ENCODE results near the gene SRMS.

SRMS gene

GRCh38 chr20:63538204-63539091 is 9.1 kb downstream of the SRMS start:
- Histone ChIP-seq H3K4me3 (peak overlapping the region; percentile 60), H3K27ac (peak overlapping the region in 1 of 2 donors; percentile 56)
- no peak for DNase-seq (ENCODE audit: low spot score)
- TF ChIP-seq, protein P1, sequence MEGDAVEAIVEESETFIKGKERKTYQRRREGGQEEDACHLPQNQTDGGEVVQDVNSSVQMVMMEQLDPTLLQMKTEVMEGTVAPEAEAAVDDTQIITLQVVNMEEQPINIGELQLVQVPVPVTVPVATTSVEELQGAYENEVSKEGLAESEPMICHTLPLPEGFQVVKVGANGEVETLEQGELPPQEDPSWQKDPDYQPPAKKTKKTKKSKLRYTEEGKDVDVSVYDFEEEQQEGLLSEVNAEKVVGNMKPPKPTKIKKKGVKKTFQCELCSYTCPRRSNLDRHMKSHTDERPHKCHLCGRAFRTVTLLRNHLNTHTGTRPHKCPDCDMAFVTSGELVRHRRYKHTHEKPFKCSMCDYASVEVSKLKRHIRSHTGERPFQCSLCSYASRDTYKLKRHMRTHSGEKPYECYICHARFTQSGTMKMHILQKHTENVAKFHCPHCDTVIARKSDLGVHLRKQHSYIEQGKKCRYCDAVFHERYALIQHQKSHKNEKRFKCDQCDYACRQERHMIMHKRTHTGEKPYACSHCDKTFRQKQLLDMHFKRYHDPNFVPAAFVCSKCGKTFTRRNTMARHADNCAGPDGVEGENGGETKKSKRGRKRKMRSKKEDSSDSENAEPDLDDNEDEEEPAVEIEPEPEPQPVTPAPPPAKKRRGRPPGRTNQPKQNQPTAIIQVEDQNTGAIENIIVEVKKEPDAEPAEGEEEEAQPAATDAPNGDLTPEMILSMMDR (IDR thresholded peaks at IDR 0.05), result peak; percentile 9

GRCh38 chr20:63537525-63538203 is 9.9 kb downstream of the SRMS start:
- Histone ChIP-seq H3K27ac (peak overlapping the region in 1 of 2 donors; percentile 56), H3K4me3 (peak overlapping the region; percentile 60)
- TF ChIP-seq, protein P1 (IDR thresholded peaks at IDR 0.05), result peak; percentile 97
- DNase-seq (ENCODE audit: low spot score), result no peak

DNA sequence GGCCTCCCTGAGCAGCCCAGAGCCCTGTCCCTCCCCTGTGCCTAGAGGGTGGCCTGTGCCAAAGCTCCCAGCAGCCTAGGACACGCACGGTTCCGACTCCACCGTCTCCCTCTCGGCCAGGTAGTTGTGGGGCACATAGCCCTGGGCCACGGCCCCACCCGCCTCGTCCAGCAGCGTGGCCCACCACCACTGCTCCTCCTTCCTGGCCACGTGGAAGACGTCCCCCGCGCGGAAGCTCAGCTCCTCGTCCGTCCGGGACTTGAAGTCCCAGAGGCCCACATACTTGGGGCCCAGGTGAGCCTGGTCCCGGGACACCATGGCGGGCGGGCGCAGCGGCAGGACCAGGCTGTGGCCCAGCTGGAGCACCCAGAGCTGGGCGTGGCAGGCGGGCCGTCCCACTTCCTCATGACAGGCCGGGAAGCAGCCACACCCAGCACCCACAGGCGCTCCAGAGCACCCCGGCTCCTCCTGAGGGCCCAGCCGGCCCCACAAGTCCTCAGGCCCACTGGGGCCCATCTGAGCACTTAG is 10.5 kb downstream of the SRMS start, which contains the start of gene PTK6:
PTK6 (minus strand) TSS at position 380 of the 528 bp plus-strand sequence; CDS start at position 318, 62 bp downstream.
- TF ChIP-seq, protein P1 (IDR thresholded peaks at IDR 0.05), result no peak
- H3K27ac ChIP-seq, result peak within 1 kb of the TSS in 1 of 2 donors; percentile 56
- DNase-seq (ENCODE audit: low spot score), result no peak
- peak within 1 kb of the TSS; percentile 60 for H3K4me3 ChIP-seq

DNA sequence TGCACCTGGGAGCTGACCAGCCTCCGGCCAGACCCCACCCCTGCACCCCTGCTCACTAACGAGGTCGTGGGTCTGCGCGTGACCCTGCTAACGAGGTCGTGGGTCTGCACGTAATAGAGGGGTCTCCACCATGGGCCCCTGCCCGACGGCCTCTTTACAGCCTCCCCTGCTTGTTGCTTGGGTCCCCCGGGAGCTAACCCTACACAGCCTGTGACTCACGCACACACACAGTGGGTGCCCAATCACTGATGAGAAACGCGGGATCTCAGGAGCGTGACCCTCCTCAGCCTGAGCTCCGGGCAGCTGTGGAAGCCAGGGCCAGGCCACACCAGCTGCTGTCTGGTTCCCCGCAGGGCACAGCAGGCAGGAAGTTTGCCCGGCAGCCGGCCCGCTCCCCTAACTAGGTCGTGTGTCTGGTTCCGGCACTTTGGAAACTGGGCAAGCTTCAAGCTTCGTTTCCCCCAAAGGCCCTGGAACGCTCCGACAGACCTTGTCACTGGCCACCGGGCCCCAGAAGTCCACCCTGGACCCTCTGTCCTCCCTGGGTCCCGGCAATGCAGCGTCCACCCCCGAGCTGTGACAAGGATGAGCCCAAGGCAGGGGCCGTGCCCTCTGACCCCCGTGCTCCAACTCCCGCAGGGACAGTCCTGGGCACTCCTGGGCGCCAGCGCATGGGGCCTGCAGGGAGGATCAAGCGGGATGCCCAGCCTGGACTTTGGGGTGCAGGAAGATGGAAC is 11.1 kb downstream of the SRMS start:
- TF ChIP-seq, protein P1 (IDR thresholded peaks at IDR 0.05), result no peak
- H3K27ac ChIP-seq, result no peak overlapping the region
- H3K4me3 ChIP-seq, result no peak overlapping the region
- no peak for DNase-seq (ENCODE audit: low spot score)

DNA sequence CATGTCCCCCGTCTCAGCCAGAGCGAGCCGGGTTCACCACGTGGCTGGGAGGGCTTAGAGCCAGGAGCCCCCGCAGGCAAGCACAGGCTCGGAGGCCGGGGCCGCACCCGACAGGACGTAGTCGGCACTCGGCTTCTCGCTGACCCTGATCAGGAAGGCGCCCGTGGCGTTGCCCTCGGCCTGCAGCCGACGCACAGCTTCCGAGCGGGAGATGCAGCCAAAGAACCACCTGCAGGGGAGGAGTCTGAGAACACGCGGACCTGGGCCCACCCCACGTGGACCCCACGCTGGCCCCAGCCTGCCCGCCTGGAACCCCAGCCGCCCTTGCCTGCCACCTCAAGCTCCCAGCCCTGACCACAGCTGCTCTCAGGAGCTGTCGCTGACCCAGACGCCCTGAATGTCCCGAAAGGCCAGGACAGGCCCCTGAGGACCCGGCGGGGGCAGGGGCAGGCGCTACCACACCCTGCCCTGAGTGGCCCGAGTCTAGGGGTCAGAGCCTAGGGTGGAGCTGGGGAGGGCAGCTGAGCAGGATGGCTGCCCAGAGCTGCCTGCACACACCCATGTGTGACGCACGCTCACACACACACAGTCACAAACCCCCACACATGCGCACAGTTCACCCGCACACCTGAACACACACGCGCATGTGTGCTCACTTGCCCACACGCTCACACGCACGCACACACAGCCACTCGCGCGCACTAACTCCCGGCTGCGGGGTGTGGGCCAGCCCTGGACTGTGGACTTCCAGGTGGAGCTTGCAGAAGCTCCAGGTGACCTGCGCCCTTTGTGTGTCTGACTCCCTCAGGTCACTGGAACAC is 12.5 kb downstream of the SRMS start:
- Histone ChIP-seq H3K4me3 (no peak overlapping the region), H3K27ac (no peak overlapping the region)
- no peak for DNase-seq (ENCODE audit: low spot score)
- TF ChIP-seq, protein P1 (IDR thresholded peaks at IDR 0.05), result no peak

GRCh38 chr20:63534427-63534830 is 13.1 kb downstream of the SRMS start:
- Histone ChIP-seq H3K27ac (no peak overlapping the region), H3K4me3 (no peak overlapping the region)
- no peak for DNase-seq (ENCODE audit: low spot score)
- TF ChIP-seq, protein P1 (IDR thresholded peaks at IDR 0.05), result no peak
